T-helper 22 cell (primary cell): Measurements from ENCODE around the gene UBE2E2.

ENCODE experiments used
- DNase-seq: peaks from one replicate; pipeline ENCODE4 v3.0.0-alpha.2; 2020; ENCODE audit warnings: low read depth

UBE2E2 gene

DNA sequence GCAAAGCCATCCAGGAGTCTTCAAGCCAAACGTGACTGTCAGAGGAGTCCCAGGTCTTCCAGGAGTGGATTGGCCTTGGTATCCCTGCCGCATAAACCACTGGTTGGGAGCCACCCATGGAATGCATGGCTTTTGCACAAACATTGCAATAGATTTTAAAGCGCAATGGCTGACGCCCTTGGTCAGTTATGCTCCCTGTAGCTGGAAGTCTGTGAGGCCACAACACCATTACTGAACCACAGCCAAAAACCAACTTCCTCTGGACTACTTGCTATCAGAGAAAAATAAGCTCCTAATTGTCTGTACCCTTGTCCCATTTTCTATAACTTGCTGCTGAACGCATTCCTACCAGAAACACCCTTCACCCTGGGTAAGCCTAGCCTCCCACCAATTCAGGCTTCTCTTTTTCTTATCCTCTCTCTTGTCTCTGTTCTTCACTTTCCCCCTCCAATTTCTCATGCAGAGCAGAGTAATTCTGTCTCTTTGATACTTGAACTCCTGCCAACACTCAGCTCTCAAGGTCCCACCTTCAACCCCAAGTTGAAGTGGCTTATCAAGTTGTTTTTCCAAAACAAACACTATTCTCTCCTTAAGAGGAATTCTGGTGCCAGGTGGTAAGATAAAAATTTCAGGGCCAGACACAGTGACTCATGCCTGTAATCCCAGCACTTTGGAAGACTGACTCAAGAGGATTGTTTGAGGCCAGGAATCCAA, 426.2 kb downstream of the UBE2E2 start:
- no peak for DNase-seq

DNA sequence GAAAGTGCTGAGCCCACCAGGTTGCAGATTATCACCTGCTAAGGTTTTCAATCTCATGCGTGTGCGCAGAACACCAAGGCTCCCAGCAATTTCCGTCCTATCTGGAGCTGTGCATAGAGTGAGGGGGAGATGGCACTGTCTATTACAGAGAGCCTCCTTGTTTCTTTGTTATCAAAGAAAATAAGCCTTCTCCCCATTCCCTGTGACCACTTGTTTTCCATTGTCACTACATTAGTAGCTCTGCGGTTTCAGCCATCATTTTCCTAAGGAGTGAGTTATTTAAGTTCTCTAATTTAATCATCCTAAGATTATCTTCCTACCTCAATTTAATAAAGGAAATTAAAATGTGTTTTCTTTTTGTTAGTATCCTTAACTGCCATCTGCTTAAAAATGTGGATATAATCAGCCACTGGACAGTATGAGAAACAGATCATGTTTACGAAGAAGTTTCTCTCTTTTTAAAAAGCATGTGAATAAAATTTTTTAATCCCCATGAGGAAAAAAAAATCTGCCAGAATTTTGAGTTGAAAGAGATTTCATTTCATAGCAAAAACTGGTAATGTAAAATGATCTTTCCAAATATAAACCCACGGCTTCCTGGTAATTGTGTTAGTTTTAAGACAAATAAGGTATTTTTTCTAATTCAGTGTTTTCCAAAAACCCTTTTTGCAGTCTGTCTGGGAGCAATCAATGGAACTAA, 430.3 kb downstream of the UBE2E2 start:
- DNase-seq = no peak

GRCh38 chr3:23637339-23637738, 434.2 kb downstream of the UBE2E2 start:
- no peak for DNase-seq

- DNase-seq = no peak
Measured at GRCh38 chr3:23640471-23641146, 437.5 kb downstream of the UBE2E2 start.
